GM19463 (cell line): ENCODE results near the gene LZTS3.
"Not testable (repeated sequence)": the region's sequence is repeated elsewhere in the genome, so short reads cannot be mapped to it uniquely, and the experiment has no call there.

ENCODE experiments used
- ATAC-seq: cut with Tn5 transposase; IDR thresholded peaks from one replicate; pipeline ENCODE4 v1.9.1; 2021; ENCODE audit warnings: mild to moderate bottlenecking, moderate library complexity; ENCODE audit not compliant: unreplicated experiment

The LZTS3 gene

GRCh38 chr20:3146732-3147341 is 26.5 kb downstream of the LZTS3 start:
- no peak for ATAC-seq

GRCh38 chr20:3141757-3142156 is 31.6 kb downstream of the LZTS3 start:
- ATAC-seq = no peak

DNA sequence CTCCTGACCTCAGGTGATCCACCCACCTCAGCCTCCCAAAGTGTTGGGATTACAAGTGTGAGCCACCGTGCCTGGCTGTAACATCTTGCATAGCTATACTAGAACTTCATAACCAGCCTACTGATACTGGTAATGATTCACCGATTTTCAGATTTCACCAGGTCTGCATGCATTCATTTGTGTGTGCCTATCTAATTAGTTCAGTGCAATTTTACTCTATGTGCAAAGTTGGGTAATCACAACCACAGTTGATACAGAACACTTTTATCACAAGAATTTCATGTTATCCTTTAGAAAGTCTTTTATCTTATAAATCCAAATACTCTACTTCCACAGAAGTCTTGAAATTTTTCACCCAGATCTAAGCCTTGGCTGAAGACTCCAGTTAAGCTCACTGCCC is 35.9 kb downstream of the LZTS3 start:
- ATAC-seq = no peak

DNA sequence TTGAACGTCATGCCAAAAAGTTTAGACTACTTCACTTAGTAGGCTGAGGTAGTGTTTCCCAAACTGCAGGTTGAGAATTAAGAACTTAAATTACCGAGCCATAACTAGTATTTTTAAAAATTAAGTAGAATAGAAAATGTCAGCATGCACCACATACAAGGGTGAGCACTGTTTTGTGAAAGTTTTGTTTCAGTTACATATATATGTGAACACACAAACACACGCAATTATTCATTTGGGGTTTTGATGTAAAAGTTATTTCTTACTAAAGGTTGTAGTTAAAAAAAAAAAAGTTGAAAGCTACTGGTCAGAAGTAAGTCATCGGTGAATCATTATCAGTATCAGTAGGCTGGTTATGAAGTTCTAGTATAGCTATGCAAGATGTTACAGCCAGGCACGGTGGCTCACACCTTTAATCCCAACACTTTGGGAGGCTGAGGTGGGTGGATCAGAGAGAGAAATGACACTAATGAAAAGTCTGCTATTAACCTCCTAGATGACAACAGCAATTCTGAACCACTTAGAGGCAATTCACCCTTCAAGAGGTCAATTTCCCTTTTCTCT is 37.8 kb downstream of the LZTS3 start:
- ATAC-seq = no peak

- ATAC-seq = no peak
Measured at GRCh38 chr20:3134151-3134550, 39.2 kb downstream of the LZTS3 start.

DNA sequence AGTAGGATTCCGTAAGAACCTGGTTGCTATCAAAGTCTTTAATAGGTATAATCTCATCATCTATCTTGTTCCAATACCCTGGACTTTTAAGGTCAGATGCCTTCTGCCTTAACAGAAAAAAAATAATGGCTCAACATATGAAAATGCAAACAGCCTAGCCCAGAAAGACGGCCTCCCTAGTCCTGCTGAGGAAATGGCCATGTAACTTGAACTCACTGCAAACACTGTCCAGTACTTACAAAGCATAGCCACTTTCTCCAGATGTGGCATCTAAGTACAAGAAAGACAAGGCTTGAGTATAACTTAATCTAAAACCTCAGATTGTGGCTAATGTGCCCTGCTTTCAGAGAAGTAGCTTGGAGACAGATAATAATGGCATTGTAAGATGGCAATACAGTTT is 40.2 kb downstream of the LZTS3 start:
- ATAC-seq = no peak

GRCh38 chr20:3130051-3130600 is 43.2 kb downstream of the LZTS3 start:
- ATAC-seq = no peak

- ATAC-seq = no peak
Measured at GRCh38 chr20:3129094-3129493, 44.3 kb downstream of the LZTS3 start.

DNA sequence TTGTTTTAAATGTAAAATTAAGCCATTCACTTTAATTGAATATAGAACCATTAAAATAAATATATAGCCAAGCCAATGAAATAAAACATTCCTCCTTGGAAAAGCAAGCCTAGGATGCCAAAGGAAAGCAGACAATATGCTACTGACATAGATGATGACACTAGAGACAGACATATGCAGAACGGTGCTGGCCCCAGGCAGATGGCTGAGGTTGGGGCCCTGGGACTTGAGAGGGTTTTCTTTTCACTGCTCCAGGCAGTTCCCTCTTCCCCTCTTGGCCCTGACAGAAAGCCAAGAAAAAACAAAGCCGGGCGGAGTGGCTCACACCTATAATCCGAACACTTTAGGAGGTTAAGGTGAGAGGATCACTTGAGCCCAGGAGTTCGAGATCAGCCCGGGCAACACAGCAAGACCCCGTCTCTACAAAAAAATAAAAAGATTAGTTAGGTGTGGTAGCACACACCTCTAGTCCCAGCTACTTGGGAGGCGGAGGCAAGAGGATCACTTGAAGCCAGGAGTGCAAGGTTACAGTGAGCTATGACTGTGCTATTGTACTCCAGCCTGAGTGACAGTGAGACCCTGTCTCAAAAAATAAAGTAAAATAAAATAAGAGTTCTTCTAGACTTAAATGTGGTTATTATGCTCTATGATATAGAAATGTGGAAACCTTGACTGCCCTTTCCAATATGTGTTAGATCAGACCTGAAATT is 44.9 kb downstream of the LZTS3 start:
- ATAC-seq = no peak

- ATAC-seq = no peak
Measured at GRCh38 chr20:3126527-3126859, 46.9 kb downstream of the LZTS3 start.

GRCh38 chr20:3125776-3126526 is 47.4 kb downstream of the LZTS3 start:
- ATAC-seq = not testable (repeated sequence)

GRCh38 chr20:3124773-3125560 is 48.4 kb downstream of the LZTS3 start:
- ATAC-seq = not testable (repeated sequence)

- ATAC-seq = not testable (repeated sequence)
Measured at GRCh38 chr20:3124163-3124562, 49.2 kb downstream of the LZTS3 start.

DNA sequence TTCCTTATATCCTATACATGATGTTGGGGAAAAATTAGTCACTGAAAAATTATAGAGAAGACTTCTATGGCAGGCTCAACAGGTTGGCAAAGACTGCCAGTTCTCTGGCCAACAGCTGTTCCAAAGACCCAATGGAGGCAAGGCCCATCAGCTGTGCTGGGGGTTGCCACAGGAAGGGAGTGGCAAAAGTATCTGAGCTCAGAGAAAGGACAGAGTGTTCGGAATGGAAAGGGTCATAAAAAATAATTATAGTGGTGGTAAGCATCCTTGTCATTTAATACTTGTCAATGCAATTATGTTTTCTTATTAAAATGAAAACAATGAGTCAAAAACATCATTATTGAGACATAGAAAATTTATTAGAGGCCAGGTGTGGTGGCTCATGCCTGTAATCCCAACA is 49.8 kb downstream of the LZTS3 start:
- ATAC-seq = no peak

- no peak for ATAC-seq
Measured at GRCh38 chr20:3121955-3122610, 51.3 kb downstream of the LZTS3 start.

DNA sequence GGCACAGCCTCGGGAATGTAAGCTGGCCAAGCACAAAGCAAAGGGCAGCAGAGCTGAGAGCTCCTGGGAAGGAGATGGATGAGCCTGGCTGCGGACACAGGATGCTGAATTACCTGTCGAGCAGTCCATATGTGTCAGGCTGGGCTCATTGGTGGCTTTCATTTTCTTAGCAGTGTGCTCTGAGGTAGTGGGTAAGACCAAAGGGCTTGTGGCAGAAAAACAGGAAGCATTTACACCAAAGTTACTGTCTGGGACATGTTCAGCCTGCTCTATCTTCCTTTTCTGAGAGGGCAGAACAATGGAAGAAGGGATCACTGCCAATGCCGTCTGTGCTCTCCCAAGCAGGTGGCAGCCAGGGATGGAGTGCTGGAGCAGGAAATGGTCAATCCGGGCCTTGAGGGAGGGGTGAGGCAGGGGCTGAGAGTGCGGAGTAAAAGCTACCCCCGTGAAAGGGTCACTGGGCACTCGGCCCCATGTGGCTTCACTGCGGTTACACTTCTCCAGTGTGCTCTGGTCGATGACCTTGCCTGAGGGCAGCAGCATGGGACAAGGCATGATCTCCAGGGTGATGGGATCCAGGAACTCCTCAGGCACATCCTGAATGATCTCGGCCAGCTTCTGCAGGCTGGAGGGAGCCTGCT is 52.0 kb downstream of the LZTS3 start:
- ATAC-seq = no peak

DNA sequence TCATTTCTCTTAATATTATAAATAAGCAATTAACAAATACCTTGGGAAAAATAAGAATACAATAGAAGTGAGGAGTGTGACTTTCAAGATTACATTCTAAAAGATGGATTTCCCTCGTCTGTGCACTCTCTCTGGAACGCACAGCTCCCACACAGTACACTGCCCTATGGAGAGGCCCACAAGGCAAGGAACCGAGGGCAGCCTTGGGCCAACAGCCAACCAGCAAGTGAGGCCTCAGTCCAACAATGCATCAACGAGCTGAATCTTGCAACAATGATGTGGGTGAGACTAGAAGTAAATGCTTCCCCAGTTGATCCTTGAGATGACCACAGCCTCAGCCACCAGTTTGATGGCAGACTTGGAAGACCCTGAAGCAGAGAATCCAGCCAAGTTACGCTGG is 54.3 kb downstream of the LZTS3 start:
- ATAC-seq = no peak

GRCh38 chr20:3117839-3118379 is 55.4 kb downstream of the LZTS3 start:
- not testable (repeated sequence) for ATAC-seq

DNA sequence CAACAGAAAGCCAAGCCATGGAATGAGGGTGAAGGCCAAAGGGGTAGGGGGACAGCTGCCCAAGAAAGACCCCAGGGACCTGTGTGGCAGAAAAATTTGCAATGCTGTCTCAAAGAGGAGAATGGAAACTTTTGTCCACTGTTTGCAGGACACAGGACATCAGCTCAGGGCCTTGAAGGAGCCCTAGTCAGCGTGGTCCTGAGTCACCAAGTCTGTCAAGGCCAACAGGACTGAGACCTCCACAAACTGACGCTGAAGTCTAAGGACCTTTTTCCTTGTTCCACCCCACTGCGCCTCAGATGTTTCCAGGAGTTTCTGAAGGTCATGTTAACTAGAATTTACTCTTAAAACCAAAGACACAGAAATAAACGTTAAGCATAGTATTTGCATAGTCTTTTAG is 57.0 kb downstream of the LZTS3 start:
- no peak for ATAC-seq
